GM19240 (cell line): ENCODE measurements around the gene MLYCD.

Source experiments
- DNase-seq: peaks from one replicate; pipeline ENCODE4 v3.0.0; 2011; ENCODE audit warnings: low spot score; ENCODE audit not compliant: insufficient read length

The MLYCD gene

DNA sequence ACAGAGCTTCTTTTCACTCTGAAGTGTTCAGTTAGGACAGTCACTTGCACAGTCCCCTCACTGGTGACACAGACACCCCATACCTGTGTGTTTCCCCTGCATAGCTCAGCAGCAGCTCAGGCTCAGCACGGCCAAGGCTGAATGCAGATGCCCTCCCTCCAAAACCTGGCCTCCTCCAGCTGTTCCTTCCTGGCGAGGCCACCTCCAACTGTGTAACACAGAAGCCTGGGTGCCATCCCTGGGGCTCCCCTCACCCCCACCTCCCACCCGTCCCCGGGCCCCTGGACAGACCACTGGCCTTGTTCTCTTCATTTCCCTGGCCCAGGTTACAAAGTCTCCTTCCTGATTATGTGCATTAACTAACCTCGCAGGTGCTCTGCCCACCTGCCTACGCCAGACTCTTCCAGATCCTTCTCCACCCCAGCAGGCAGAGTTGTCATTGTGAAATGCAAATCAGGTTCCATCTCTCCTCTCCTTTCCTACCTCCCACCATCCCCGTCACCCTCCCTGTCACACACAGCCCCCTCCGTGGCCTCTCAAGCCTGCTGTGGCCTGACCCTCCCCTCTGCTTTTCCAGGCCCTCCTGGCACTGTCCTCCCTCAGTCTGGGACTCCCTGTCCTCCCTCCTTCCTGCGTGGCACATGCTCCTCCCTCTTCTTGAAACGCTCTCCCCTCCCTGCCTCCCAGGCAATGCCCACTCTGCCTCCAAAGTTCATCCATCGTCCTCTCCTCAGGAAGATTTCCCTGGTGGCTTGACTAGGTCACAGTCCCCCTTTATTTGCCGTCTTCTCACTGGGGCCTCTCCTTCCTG, 26.4 kb downstream of the MLYCD start:
- no peak for DNase-seq

DNA sequence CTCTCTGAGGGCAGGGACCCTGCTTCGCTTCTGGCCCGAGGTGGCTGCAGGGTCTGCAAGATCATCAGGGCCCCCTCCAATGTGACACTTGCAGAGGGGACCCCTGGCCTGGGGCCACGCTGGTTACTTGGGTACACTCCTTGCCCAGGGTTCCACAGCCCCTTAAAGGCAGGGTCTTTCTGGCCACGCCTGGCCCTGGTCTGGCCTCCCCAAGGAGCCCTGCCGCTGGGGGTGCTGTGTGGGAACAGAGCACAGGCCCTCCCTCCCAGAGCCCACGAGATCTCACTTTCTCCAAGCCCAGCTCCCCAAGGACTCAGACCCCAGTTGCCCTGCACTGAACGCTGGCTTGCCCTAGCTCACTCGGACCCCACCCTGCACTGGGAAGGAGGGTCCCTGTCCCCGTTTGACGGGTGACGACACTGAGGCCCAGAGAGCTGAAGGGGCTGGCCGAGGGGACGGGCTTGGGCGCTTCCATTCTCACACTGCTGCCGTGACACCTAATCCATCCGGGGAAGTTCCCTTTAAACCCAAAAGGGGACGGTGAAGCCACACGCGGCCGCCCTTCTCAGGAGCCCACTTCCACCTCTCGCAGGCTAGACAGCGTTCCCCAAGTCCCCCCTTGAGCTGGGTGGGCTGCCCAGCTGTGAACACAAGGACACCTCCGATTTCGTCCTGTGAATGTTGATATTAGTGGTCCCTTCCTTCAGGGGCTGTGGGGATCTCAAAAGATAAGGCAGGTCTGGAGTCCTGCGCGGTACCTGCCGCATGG, 27.2 kb downstream of the MLYCD start:
- no peak for DNase-seq

DNA sequence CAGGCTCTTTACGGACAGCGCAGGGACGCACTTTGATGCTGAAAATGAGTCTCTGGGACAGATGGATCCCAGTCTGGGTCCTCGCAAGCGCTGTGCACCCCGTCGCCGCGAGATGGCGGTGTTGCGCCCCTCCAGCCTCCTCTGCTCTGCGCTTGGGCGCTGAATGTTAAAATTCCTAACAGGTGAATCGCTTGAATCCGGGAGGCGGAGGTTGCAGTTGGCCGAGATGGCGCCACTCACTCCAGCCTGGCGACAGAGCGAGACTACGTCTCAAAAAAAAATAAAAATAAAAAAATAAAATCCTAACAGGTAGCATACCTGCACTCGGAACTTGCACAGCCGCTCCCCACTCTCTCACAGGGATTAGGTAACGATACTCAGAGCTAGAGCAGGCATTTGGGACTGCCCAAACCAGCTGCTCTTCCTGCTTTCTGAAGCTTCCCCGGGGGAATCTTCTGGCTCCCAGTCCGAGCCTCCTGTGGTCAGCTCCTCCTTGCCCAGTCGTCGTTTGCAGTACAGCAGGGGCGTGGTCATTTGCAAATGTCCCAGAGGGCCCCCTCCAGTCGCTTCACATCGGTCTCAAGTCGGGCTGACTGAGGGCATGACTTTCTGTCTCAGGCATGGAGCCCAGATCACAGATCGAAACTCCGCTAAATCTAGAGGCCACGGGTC, 27.9 kb downstream of the MLYCD start:
- peak; percentile 79 for DNase-seq

DNA sequence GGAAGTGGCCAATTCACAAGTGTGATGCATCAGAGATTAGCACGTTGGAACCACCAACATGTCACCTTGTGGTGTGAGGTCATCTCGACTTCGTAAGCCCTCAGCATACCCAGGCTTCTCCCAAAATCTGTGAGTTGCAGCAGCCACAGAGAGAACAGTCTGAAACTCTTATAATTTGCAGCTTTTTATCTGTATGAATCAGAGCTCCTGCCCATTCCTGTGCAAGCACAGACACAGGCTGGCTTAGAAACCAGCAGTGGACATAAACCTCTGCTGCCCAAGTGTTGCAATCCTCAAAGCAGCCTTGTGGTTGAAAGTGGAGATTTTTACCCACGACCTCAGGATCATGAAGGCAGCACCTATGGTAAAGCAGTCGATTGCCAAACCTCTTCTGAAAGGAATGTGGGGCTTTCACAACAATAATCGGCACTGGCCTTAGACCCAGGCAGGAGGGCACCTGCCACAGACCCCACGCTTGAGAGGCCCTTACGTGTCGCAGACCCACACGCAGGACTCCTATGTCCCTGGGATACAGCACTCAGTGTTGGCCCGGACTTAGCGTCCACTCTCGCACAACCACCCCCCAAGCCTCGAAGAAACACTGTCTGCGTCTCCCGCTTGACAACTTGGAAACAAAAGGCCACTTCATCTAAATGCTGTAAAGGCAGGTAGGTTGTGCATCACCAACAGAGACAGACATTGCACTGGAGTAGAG, 29.6 kb downstream of the MLYCD start:
- DNase-seq, result no peak

DNA sequence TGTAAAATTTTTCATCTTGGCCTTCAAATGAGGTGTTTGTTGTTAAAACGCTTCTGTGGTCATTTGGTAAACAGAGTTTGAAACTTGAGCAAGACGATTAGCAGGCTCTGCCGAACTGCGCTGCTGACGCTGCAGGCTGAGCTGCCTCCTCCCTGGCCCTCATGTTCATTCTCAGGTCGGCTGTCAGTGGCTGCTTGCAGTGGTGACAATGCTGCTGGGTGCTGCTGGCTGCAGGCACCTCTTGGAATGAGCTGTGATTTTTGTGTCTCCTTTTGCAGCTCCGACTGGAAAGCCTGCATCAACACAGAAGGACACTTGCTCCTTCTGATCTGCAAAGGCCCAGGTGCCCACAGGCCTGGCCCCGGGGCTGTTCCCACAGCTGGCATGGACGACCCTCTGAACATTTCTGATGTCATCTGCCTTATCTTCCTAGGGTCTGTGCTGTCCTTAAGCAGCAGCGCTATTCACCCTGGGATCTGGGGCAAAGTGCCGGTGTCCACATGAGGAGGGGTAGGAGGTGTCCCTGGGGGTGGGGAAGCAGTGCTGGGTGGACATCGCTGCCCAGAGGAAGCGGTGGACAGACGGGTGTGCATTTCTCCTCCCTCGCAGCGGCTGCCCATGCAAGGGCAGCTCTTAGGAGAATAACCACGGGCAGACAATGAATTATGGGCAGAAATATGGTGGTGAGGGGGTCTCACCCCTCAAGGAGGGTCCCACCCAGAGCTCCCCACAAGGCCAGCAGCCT, 31.1 kb downstream of the MLYCD start:
- DNase-seq, result no peak

DNA sequence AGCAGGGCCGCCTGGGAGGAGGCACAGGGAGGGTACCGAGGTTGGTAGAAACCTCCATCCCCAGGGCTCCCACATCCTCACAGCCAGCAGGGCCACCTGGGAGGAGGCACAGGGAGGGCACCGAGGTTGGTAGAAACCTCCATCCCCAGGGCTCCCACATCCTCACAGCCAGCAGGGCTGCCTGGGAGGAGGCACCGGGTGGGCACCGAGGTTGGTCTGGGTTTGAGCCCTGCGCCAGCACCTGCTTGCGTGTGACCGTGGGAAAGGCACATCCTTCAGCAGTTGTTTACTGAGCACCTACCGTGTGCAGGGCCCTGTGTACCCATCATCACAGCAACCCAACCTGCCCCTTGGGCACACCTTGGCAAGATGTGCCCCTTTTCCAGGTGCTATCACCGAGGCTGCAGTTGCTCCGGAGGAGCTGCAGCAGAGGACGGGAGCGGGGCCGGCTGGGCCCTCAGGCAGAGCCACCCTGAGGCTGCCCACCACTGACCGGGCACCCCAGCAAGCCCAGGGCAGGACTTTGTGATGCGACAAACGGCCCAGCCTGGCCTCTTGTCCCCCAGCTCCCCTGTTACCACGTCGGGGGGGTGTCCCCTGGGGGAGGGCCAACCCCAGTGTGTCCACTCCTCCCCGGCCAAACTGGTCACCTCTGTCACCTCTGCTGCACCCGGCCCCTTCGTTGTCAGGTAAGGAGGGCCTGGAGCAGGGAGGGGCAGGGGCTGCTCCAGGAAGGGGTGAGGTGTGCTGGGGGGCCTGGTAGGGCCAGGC, 32.0 kb downstream of the MLYCD start:
- DNase-seq, result no peak

DNA sequence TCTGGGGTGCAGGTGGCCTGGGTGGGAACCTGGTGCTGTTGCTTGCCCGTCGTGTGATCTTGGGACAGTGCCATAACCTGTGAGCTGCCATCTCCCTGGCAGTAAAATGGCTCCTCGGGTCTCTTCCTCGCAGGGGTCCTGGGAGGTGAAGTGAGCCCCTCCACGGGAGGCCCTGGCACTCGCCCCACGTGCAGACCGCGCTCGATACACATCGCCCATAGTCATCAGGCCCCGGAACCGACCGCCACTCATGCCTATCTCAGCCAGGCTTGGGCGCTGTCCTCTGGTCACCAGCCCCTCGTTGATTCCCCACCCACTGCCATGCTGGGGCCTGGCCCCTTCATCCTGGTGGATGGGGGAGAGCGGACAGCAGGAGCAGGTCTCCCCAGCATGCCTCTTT, 32.6 kb downstream of the MLYCD start:
- DNase-seq, result no peak

DNA sequence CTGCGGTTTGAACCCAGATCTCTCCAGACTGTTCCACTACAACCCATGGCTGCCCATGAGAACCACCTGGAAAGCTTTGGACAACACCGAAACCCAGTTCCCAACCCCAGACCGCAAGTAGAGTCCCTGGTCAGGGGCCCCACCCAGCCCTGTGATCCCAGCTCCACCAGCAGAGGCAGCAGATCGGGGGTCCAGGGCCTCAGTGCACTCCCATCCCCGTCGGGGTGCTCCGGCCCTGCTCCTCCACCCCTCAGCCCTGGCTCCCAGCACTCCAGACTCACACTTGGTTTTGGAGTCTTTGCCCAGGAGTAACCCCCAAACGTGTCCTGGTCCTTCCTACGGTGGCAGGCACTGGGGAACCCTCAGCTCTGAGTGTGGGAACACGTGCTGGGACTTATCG, 33.4 kb downstream of the MLYCD start:
- no peak for DNase-seq

DNA sequence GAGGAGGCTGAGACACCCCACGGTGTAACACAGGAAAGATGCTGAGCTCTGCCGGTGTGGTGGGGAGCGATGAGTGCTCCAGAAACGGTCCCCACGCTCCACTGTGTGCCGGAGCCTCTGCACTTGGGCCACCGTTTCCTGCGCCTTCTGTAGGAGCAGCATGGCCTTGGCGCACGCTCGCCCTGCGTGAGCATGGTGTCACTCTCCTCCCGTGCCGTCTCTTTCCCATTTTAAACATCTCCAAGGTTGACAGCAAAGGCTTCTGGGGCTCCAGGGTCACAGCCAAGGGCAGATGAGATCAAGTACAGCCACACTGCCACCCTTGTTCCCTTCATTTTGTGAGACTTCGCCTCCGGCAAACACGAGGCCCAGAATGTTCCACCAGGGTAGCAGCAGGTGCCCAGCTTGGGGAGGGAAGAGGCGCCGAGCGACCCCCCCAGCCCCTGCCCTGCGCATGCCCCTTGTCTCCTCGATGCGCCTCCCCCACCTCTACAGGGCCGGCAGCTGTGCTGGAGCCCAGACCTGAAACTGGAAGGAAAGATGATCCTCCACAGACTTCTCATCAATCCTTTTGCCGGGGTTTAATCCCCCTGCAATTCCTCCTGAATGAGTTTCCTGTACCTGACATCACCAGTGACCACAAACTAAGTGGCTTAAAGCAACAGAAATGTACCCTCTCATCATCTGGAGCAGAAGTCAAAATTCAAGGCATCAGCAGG, 34.2 kb downstream of the MLYCD start:
- no peak for DNase-seq

DNA sequence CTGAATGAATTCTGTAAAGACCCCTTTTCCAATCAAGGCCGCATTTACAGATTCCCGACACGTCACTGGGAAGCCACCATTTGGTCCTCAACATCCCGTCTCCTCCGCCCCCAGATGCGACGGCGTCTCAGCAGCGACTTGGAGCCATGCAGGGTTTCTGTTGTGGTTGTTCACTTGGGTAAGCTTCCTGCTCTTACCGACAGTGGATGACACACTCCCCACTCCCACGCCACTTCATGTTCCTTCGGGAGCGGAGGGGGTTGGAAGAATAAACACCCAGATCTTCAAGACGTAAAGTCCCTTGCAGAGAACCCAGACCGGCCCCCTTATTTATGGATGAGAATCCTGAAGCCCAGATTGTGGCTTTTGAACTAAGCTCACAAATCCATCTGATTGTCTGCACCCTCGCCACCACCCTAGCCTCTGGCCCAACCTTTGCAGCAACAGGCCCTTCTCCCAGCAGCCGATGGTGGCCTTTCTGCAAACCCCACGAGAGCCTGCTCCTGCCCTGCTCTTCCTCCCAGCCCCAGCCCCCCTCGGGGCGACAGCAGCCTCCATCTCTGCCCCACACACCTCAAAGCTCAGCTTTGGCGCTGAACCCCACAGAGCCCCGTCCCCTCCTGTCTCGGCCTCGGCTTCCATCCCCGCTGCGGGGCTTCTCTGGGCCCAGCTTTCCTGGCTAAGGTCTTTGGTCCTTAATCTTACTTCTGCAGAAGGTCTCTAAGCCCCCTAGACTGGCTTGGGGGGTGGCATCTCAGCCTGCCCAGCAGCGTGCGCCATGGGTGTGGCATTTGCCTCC, 35.2 kb downstream of the MLYCD start:
- no peak for DNase-seq

DNA sequence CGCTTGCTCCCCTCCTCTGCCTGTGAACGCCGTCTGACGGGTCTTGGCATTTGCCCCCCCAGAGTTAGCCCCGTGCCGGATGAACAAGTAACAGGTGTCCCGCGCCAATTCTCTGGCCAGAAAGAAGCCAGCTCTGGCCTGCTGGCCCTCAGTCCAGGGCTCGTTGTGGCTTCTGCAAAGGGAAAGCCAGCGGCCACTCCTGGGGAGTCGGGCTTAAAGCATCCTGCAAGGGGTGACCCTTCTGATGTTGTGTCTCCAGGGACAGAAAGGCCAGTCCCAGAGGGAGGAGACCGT, 35.7 kb downstream of the MLYCD start:
- no peak for DNase-seq

DNA sequence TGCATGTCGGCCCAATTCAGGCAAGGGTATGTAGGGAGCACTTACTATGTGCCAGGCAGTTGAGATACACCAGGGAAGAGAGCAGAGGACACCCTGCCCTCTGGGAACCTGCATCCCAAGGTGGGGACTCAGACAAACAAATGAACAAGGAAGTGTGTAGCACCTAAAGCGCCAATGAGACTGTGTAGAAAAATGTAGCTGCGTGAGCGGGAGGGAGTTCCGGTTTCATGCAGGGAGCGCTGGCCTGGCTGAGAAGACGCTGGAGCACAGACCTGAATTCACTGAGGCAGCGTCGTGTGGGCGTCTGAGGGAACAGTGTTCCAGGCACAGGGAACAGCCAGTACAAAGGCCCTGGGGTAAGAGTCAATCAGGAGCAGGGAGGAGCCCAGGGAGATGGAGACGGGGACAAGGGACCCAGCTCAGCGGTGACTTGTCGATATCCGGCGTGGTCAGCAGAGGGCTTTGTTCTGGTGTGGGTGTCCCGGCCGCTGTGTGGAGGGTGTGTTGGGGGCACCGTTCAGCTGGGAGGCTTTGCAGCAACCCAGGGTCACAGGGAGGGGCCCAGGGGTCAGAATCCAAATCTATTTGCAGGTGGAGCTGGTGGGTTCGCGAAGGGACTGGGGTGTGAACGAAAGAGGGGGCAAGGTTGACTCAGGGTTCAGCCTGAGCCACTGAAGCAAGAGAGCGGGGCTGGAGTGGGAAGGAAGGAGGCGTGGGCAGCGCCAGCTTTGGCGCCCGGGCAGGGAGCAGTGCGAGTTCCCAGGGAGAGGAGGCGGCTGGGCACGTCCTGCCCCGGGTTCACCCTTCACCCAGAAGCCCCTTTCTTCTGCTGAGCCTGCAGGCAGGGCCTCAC, 36.3 kb downstream of the MLYCD start:
- no peak for DNase-seq

DNA sequence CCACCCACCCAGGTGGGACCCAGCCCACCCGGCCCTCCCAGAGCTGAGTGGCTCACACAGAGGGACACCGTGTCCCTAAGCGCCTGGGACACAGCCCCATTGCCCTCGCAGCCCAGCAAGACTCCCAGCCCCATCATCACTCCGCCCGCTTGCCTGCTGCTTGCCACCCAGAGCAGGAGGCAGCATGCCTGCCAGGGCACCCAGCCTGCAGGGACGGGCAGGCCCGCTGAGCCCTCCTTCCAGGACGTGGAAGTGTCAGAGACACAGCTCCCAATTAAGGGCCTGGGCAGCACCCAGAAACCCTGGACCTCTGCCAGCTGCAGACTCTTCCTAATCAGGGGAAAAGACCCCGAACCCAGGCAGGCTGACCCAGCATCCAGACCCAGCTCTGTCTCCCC, 36.9 kb downstream of the MLYCD start:
- DNase-seq, result no peak

DNA sequence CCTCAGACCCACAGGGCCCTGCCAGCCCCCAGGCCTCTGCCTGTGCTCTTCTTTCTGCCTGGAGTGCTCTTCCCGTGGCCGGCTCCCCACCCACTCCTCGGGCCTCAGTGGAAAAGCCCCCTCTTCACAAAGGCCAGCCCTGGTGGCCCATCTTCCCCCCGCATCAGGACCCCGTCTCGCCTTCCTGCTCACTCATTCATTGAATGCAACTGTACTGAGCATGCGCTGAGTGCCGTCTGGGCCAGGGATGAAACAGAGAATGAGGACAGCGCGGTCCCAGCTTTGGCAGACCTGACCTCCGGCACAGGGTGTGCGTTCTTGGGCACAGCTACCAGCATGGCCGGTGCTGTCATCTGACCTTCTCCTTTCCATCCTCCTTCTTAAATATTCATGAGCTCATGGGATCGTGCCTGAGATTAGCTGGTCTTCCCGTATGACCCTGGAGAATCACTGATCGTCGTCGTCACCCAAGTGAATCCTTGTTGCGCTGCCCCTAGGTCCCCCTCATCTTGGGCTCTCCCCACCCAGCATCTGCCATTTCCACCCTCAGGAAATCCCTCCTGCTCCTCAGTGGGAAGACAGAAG, 37.8 kb downstream of the MLYCD start:
- DNase-seq, result no peak

DNA sequence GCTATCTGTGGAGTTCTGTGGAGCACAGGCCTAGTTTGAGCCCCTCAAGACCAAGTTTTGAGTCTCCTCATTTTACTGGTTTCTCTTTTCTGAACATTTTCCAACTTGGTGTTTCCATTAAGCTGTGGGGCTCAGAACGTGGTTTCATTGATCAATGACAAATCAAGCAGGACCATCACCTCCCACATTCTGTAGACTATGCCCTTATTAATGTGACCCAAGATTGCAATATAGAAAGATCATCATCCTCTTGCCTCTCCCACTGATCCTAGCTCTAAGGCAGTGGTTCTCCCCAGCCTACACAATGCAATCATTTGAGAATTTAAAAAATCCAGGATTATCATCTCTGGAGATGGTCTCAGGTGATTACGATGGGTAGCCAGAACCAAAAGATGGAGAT, 38.4 kb downstream of the MLYCD start:
- DNase-seq, result no peak

DNA sequence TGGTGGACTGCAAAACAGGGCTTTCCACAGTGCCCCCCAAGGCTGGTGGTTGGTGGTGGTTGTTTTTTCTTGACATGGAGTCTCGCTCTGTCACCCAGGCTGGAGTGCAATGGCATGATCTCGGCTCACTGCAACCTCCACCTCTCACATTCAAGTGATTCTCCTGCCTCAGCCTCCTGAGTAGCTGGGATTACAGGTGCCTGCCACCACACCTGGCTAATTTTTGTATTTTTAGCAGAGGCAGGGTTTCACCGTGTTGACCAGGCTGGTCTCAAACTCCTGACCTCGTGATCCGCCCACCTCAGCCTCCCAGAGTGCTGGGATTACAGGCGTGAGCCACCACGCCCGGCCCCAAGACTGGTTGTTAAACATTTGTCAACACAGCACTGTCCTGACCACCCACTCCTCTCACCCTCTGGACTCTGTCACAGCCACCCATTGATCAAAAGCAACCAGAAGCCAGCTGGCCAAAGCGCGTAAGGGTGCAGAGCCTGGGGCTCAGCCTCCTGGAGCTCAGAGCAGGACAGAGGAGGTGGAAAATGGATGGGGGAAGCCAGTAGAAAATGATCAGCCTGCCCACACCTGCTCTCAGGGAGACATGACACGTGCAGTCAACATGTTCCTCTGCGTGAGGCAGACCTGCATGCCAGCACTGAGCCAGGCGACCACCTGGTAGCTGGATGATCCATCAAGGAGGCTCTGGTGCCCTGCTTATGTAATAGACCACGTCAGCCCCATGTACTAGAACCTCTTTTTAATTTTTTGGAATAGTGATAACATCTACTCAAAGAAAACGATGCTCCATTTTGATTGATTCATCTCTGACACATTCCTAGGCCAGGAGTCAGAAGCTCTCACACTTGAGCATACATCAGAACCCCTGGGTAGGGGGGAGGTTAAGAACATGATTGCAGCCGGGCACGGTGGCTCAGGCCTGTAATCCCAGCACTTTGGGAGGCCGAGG, 39.3 kb downstream of the MLYCD start:
- no peak for DNase-seq
